DOHH2 (cell line): ENCODE data around the gene NALCN.

Experiments
- EZH2phosphoT487 ChIP-seq: fragments of 200-600 bp; sonication (generic); IDR thresholded peaks from 2 replicates; pipeline ENCODE4 v1.6.1; 2017; ENCODE audit warnings: borderline replicate concordance, mild to moderate bottlenecking, antibody characterized with exemption, low read length, moderate library complexity, mixed read lengths
- TF ChIP-seq, protein P1 (sequence below): fragments of 200-600 bp; sonication (generic); IDR thresholded peaks from one replicate; pipeline ENCODE4 v1.5.1; 2014; ENCODE audit warnings: antibody characterized with exemption, mild to moderate bottlenecking, low read depth, low read length; ENCODE audit not compliant: poor library complexity, severe bottlenecking

- TF ChIP-seq, protein P1, sequence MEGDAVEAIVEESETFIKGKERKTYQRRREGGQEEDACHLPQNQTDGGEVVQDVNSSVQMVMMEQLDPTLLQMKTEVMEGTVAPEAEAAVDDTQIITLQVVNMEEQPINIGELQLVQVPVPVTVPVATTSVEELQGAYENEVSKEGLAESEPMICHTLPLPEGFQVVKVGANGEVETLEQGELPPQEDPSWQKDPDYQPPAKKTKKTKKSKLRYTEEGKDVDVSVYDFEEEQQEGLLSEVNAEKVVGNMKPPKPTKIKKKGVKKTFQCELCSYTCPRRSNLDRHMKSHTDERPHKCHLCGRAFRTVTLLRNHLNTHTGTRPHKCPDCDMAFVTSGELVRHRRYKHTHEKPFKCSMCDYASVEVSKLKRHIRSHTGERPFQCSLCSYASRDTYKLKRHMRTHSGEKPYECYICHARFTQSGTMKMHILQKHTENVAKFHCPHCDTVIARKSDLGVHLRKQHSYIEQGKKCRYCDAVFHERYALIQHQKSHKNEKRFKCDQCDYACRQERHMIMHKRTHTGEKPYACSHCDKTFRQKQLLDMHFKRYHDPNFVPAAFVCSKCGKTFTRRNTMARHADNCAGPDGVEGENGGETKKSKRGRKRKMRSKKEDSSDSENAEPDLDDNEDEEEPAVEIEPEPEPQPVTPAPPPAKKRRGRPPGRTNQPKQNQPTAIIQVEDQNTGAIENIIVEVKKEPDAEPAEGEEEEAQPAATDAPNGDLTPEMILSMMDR, result no peak
- no peak for TF ChIP-seq EZH2phosphoT487
These were observed 61.4 kb downstream of the NALCN start for GRCh38 chr13:101354895-101355294.
